ENCODE results near the gene BOLA1.

Gene BOLA1

GRCh38 chr1:149916193-149916897 lies 17.0 kb downstream of the BOLA1 start:
- ATAC-seq: no peak
- DNase-seq: no peak
- Mint-ChIP-seq H3K27ac (peak overlapping the region; percentile 0 to 75), H3K4me1 (peaks cover 48% of the 10 kb centered on the region), H3K9me3 (no peaks in the 10 kb centered on the region), H3K27me3 (no peaks in the 10 kb centered on the region), H3K4me3 (peak overlapping the region; percentile 86 to 90)

- Mint-ChIP-seq H3K9me3 (no peaks in the 10 kb centered on the region), H3K27me3 (no peaks in the 10 kb centered on the region), H3K4me1 (peaks cover 47% of the 10 kb centered on the region), H3K27ac (peak overlapping the region; percentile 75 to 91), H3K4me3 (peak overlapping the region; percentile 86 to 90)
- DNase-seq (no peak), ATAC-seq (peak; percentile 12)
These were observed 17.5 kb downstream of the BOLA1 start for GRCh38 chr1:149916898-149917252.

- Mint-ChIP-seq H3K27ac (peak within 1 kb of the TSS; percentile 86 to 91), H3K9me3 (no peaks in the 10 kb centered on the region), H3K27me3 (no peaks in the 10 kb centered on the region), H3K4me1 (peaks cover 47% of the 10 kb centered on the region), H3K4me3 (peak within 1 kb of the TSS; percentile 86 to 90)
- ATAC-seq (peak; percentile 89), DNase-seq (peak; percentile 31 to 35)
These were observed 18.3 kb downstream of the BOLA1 start, which contains the start of gene SV2A for GRCh38 chr1:149917571-149918144. Gene SV2A, minus strand, starts transcription at chr1:149917844. Its CDS starts 4,004 bp downstream, at chr1:149913840.

GRCh38 chr1:149923626-149924025 lies 24.3 kb downstream of the BOLA1 start:
- Mint-ChIP-seq H3K27me3 (no peaks in the 10 kb centered on the region), H3K9me3 (no peaks in the 10 kb centered on the region), H3K27ac (no peak overlapping the region), H3K4me3 (no peak overlapping the region), H3K4me1 (peaks cover 28% of the 10 kb centered on the region)
- DNase-seq: no peak
- no peak for ATAC-seq

GRCh38 chr1:149925345-149925744 lies 26.0 kb downstream of the BOLA1 start:
- no peaks in the 10 kb centered on the region for H3K27me3 Mint-ChIP-seq

GRCh38 chr1:149925751-149926150 lies 26.4 kb downstream of the BOLA1 start:
- no peak for ATAC-seq
- Mint-ChIP-seq H3K4me1 (peaks cover 32% of the 10 kb centered on the region), H3K27ac (peak overlapping the region in 1 of 2 donors; percentile 27), H3K4me3 (peak overlapping the region; percentile 51 to 59), H3K27me3 (no peaks in the 10 kb centered on the region), H3K9me3 (no peaks in the 10 kb centered on the region)
- DNase-seq: no peak

More at GRCh38 chr1:149925345-149925744, 26.0 kb downstream of the BOLA1 start:
- ATAC-seq: no peak
- peaks cover 29% of the 10 kb centered on the region for H3K4me1 Mint-ChIP-seq
- peak overlapping the region; percentile 51 to 59 for H3K4me3 Mint-ChIP-seq
- no peaks in the 10 kb centered on the region for H3K9me3 Mint-ChIP-seq
- H3K27ac Mint-ChIP-seq: no peak overlapping the region
- no peak for DNase-seq

GRCh38 chr1:149926296-149926695 lies 26.9 kb downstream of the BOLA1 start:
- Mint-ChIP-seq H3K27ac (no peak overlapping the region), H3K4me3 (peak overlapping the region; percentile 51 to 59), H3K27me3 (no peaks in the 10 kb centered on the region), H3K9me3 (no peaks in the 10 kb centered on the region), H3K4me1 (peaks cover 38% of the 10 kb centered on the region)
- ATAC-seq: no peak
- no peak for DNase-seq

GRCh38 chr1:149927056-149927562 lies 27.7 kb downstream of the BOLA1 start:
- H3K9me3 Mint-ChIP-seq: no peaks in the 10 kb centered on the region
- DNase-seq (no peak), ATAC-seq (no peak)
- H3K27ac Mint-ChIP-seq: peak overlapping the region; percentile 96 to 97
- peaks cover 44% of the 10 kb centered on the region for H3K4me1 Mint-ChIP-seq
- peak overlapping the region; percentile 94 to 99 for H3K4me3 Mint-ChIP-seq
- no peaks in the 10 kb centered on the region for H3K27me3 Mint-ChIP-seq

GRCh38 chr1:149927563-149928400 lies 28.4 kb downstream of the BOLA1 start, which contains the start of gene SF3B4:
Gene SF3B4, minus strand, starts transcription at chr1:149927803. Its CDS starts 44 bp downstream, at chr1:149927759.
- peak within 1 kb of the TSS; percentile 94 to 99 for H3K4me3 Mint-ChIP-seq
- peak; percentile 97 for ATAC-seq

GRCh38 chr1:149928401-149928724 lies 29.0 kb downstream of the BOLA1 start:
- peak overlapping the region; percentile 94 to 99 for H3K4me3 Mint-ChIP-seq
- H3K27ac Mint-ChIP-seq: peak overlapping the region; percentile 96 to 97
- H3K4me1 Mint-ChIP-seq: peaks cover 44% of the 10 kb centered on the region
- H3K9me3 Mint-ChIP-seq: no peaks in the 10 kb centered on the region
- no peaks in the 10 kb centered on the region for H3K27me3 Mint-ChIP-seq
- ATAC-seq (no peak), DNase-seq (no peak)

More at GRCh38 chr1:149927563-149928400, 28.4 kb downstream of the BOLA1 start, which contains the start of gene SF3B4:
- H3K4me1 Mint-ChIP-seq: peaks cover 44% of the 10 kb centered on the region
- peak; percentile 90 to 95 for DNase-seq
- H3K9me3 Mint-ChIP-seq: no peaks in the 10 kb centered on the region
- peak within 1 kb of the TSS; percentile 96 to 97 for H3K27ac Mint-ChIP-seq
- no peaks in the 10 kb centered on the region for H3K27me3 Mint-ChIP-seq

- no peak for DNase-seq
- Mint-ChIP-seq H3K9me3 (no peaks in the 10 kb centered on the region), H3K4me1 (peaks cover 39% of the 10 kb centered on the region), H3K27ac (no peak overlapping the region), H3K4me3 (no peak overlapping the region), H3K27me3 (no peaks in the 10 kb centered on the region)
- ATAC-seq: no peak
These were observed 30.5 kb downstream of the BOLA1 start for GRCh38 chr1:149929856-149930255.

- peaks cover 25% of the 10 kb centered on the region for H3K4me1 Mint-ChIP-seq
- H3K4me3 Mint-ChIP-seq: peak overlapping the region in 1 of 2 donors; percentile 39
- peak overlapping the region in 1 of 2 donors; percentile 0 for H3K27ac Mint-ChIP-seq
- H3K9me3 Mint-ChIP-seq: no peaks in the 10 kb centered on the region
- H3K27me3 Mint-ChIP-seq: no peaks in the 10 kb centered on the region
- no peak for DNase-seq
- no peak for ATAC-seq
These were observed 31.9 kb downstream of the BOLA1 start for GRCh38 chr1:149931212-149931790.

GRCh38 chr1:149932474-149932873 lies 33.1 kb downstream of the BOLA1 start:
- no peak overlapping the region for H3K27ac Mint-ChIP-seq
- ATAC-seq: no peak
- H3K27me3 Mint-ChIP-seq: no peaks in the 10 kb centered on the region
- DNase-seq: no peak
- H3K4me3 Mint-ChIP-seq: no peak overlapping the region
- no peaks in the 10 kb centered on the region for H3K9me3 Mint-ChIP-seq
- peaks cover 34% of the 10 kb centered on the region for H3K4me1 Mint-ChIP-seq

GRCh38 chr1:149933208-149933607 lies 33.8 kb downstream of the BOLA1 start:
- ATAC-seq: no peak
- Mint-ChIP-seq H3K27ac (peak overlapping the region in 1 of 2 donors; percentile 55), H3K4me3 (no peak overlapping the region), H3K4me1 (peaks cover 40% of the 10 kb centered on the region), H3K9me3 (no peaks in the 10 kb centered on the region), H3K27me3 (no peaks in the 10 kb centered on the region)
- DNase-seq: no peak

- no peaks in the 10 kb centered on the region for H3K27me3 Mint-ChIP-seq
- H3K9me3 Mint-ChIP-seq: no peaks in the 10 kb centered on the region
- DNase-seq (no peak), ATAC-seq (no peak)
- H3K4me1 Mint-ChIP-seq: peaks cover 46% of the 10 kb centered on the region
- H3K4me3 Mint-ChIP-seq: no peak overlapping the region
- H3K27ac Mint-ChIP-seq: peak overlapping the region in 1 of 2 donors; percentile 12
These were observed 35.0 kb downstream of the BOLA1 start for GRCh38 chr1:149934356-149934755.

Data from stimulated activated naive CD8-positive, alpha-beta T cell treated with anti-CD3 and anti-CD28 coated beads, Interleukin-15, amount 100 ng/mL, for 72 hours (primary cell).